ENCODE results near the gene C3orf20. TPM values are rescaled to one million over a fixed set of nuclear protein-coding genes. Genes with fewer than 3 reads are reported as not detected.

Gene C3orf20
- total RNA-seq, 1 experiment from 2014 or later: not detected

DNA sequence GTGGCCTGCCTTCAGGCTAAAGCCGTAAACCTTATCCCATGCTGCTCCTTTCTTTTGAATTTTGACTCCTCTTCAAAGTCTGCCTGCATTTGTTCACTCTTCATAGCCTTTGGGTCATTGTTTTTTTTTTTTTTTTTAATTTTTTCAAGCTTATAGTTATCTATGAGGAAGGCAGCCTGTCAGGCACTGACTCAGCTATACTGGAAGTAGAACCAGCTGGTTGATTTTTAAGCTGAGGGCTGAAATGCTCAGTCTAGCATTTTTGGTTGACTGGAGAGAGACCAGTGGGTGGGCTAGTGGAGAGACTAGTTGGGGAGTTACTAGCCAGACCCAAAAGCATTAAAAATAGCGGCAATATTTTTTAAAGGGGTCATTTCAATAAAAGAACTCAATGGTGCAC is 44.1 kb downstream of the C3orf20 start (continued):
- TF ChIP-seq E2F5 (CRISPR knock-in tag; IDR thresholded peaks at IDR 0.05) (no peak), CREB1 (CRISPR knock-in tag; IDR thresholded peaks at IDR 0.05) (no peak), MAX (CRISPR knock-in tag; IDR thresholded peaks at IDR 0.05) (no peak), HMGXB4 (CRISPR knock-in tag; IDR thresholded peaks at IDR 0.05) (no peak), CBFB (CRISPR knock-in tag; IDR thresholded peaks at IDR 0.05; ENCODE audit: low read depth) (no peak), AR (CRISPR knock-in tag; IDR thresholded peaks at IDR 0.05) (no peak), OVOL2 (CRISPR knock-in tag; IDR thresholded peaks at IDR 0.05; ENCODE audit: borderline replicate concordance) (no peak), ZNF317 (CRISPR knock-in tag; IDR thresholded peaks at IDR 0.05; ENCODE audit: borderline replicate concordance, low read depth) (no peak), GTF2I (CRISPR knock-in tag; conservative IDR thresholded peaks at IDR 0.05) (no peak), ZBTB21 (CRISPR knock-in tag; IDR thresholded peaks at IDR 0.05; ENCODE audit: borderline replicate concordance) (no peak)
- TF ChIP-seq, protein P1, sequence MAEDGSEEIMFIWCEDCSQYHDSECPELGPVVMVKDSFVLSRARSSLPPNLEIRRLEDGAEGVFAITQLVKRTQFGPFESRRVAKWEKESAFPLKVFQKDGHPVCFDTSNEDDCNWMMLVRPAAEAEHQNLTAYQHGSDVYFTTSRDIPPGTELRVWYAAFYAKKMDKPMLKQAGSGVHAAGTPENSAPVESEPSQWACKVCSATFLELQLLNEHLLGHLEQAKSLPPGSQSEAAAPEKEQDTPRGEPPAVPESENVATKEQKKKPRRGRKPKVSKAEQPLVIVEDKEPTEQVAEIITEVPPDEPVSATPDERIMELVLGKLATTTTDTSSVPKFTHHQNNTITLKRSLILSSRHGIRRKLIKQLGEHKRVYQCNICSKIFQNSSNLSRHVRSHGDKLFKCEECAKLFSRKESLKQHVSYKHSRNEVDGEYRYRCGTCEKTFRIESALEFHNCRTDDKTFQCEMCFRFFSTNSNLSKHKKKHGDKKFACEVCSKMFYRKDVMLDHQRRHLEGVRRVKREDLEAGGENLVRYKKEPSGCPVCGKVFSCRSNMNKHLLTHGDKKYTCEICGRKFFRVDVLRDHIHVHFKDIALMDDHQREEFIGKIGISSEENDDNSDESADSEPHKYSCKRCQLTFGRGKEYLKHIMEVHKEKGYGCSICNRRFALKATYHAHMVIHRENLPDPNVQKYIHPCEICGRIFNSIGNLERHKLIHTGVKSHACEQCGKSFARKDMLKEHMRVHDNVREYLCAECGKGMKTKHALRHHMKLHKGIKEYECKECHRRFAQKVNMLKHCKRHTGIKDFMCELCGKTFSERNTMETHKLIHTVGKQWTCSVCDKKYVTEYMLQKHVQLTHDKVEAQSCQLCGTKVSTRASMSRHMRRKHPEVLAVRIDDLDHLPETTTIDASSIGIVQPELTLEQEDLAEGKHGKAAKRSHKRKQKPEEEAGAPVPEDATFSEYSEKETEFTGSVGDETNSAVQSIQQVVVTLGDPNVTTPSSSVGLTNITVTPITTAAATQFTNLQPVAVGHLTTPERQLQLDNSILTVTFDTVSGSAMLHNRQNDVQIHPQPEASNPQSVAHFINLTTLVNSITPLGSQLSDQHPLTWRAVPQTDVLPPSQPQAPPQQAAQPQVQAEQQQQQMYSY (CRISPR knock-in tag; IDR thresholded peaks at IDR 0.05): no peak

GRCh38 chr3:14721126-14721864 is 46.4 kb downstream of the C3orf20 start:
- no peaks in the 10 kb centered on the region for H3K36me3 Mint-ChIP-seq
- peaks cover 3% of the 10 kb centered on the region for H3K27me3 Mint-ChIP-seq (ENCODE audit: low read depth)
- peaks cover 4% of the 10 kb centered on the region for H3K4me1 Mint-ChIP-seq
- no peak for ATAC-seq
- no peak for DNase-seq (ENCODE audit: low spot score)
- ChIA-PET CTCF (no interaction called here), POLR2A (no interaction called here)
- H3K9me3 Mint-ChIP-seq: no peaks in the 10 kb centered on the region
- no peak overlapping the region for H3K27ac Mint-ChIP-seq
- H3K4me3 Mint-ChIP-seq: no peak overlapping the region
- TF ChIP-seq ZNF121 (CRISPR knock-in tag; IDR thresholded peaks at IDR 0.05): no peak
- TF ChIP-seq, protein P1 (CRISPR knock-in tag; IDR thresholded peaks at IDR 0.05): no peak
- TF ChIP-seq STAT6 (CRISPR knock-in tag; conservative IDR thresholded peaks at IDR 0.05; ENCODE audit: low read depth): no peak
- TF ChIP-seq FOXK1 (CRISPR knock-in tag; IDR thresholded peaks at IDR 0.05): no peak
- TF ChIP-seq ZBTB21 (CRISPR knock-in tag; IDR thresholded peaks at IDR 0.05; ENCODE audit: borderline replicate concordance): no peak
- TF ChIP-seq, protein P2, sequence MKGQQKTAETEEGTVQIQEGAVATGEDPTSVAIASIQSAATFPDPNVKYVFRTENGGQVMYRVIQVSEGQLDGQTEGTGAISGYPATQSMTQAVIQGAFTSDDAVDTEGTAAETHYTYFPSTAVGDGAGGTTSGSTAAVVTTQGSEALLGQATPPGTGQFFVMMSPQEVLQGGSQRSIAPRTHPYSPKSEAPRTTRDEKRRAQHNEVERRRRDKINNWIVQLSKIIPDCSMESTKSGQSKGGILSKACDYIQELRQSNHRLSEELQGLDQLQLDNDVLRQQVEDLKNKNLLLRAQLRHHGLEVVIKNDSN (CRISPR knock-in tag; IDR thresholded peaks at IDR 0.05): no peak
- TF ChIP-seq ZNF263 (CRISPR knock-in tag; IDR thresholded peaks at IDR 0.05; ENCODE audit: low read depth): no peak
- no peak for TF ChIP-seq NFE2L1 (CRISPR knock-in tag; IDR thresholded peaks at IDR 0.05)

Measured in WTC11 (cell line).